H9 (cell line): ENCODE results near the gene INTS1. TPM values are rescaled to one million over a fixed set of nuclear protein-coding genes. Genes with fewer than 3 reads are reported as not detected.

Source experiments
- DNase-seq: peaks from one replicate; pipeline ENCODE4 v3.0.0-alpha.2; 2017
- H2AFZ ChIP-seq: one replicate; pipeline ENCODE4 v1.6.1; 2013; ENCODE audit warnings: mild to moderate bottlenecking, low read length, control low read depth, moderate library complexity
- H2AK5ac ChIP-seq: 2 replicates; pipeline ENCODE4 v1.6.1; 2013; ENCODE audit warnings: low read length, control low read depth, mixed read lengths; ENCODE audit not compliant: insufficient read length
- H2BK120ac ChIP-seq: one replicate; pipeline ENCODE4 v1.6.1; 2013; ENCODE audit warnings: low read depth, mild to moderate bottlenecking, low read length, control low read depth, inconsistent platforms; ENCODE audit not compliant: poor library complexity, severe bottlenecking
- H2BK12ac ChIP-seq: 2 replicates; pipeline ENCODE4 v1.6.1; 2013; ENCODE audit warnings: low read length, control low read depth, mixed read lengths, low read depth; ENCODE audit not compliant: insufficient read length
- H2BK15ac ChIP-seq: 2 replicates; pipeline ENCODE4 v1.6.1; 2013; ENCODE audit warnings: low read depth, low read length, control low read depth
- H2BK20ac ChIP-seq: one replicate; pipeline ENCODE4 v1.6.1; 2013; ENCODE audit warnings: low read depth, mild to moderate bottlenecking, low read length, control low read depth, inconsistent platforms; ENCODE audit not compliant: poor library complexity, severe bottlenecking
- H2BK5ac ChIP-seq: 2 replicates; pipeline ENCODE4 v1.6.1; 2013; ENCODE audit warnings: low read length, control low read depth, mixed read lengths; ENCODE audit not compliant: insufficient read length
- H3K14ac ChIP-seq: 2 replicates; pipeline ENCODE4 v1.6.1; 2013; ENCODE audit warnings: low read length, control low read depth; ENCODE audit not compliant: insufficient read depth
- H3K18ac ChIP-seq: 2 replicates; pipeline ENCODE4 v1.6.1; 2013; ENCODE audit warnings: low read depth, mild to moderate bottlenecking, mixed read lengths, low read length, control low read depth; ENCODE audit not compliant: insufficient read length
- H3K23ac ChIP-seq: 2 replicates; pipeline ENCODE4 v1.6.1; 2013; ENCODE audit warnings: low read length, control low read depth, mixed read lengths, low read depth; ENCODE audit not compliant: insufficient read length
- H3K23me2 ChIP-seq: 2 replicates; pipeline ENCODE4 v1.6.1; 2013; ENCODE audit warnings: low read depth, mild to moderate bottlenecking, mixed read lengths, low read length, control low read depth; ENCODE audit not compliant: insufficient read length, poor library complexity, severe bottlenecking
- H3K27ac ChIP-seq: 2 replicates; pipeline ENCODE4 v1.5.1; 2013; ENCODE audit warnings: low read length, control low read depth, mixed read lengths, low read depth; ENCODE audit not compliant: insufficient read length
- H3K27me3 ChIP-seq: 2 replicates; pipeline ENCODE4 v1.6.1; 2013; ENCODE audit warnings: low read length, control low read depth, inconsistent platforms; ENCODE audit not compliant: insufficient read depth
- H3K4ac ChIP-seq: 2 replicates; pipeline ENCODE4 v1.6.1; 2013; ENCODE audit warnings: low read depth, mild to moderate bottlenecking, control low read depth, inconsistent platforms, low read length, moderate library complexity
- H3K4me1 ChIP-seq: 2 replicates; pipeline ENCODE4 v1.6.1; 2013; ENCODE audit warnings: low read length, control low read depth, inconsistent platforms; ENCODE audit not compliant: insufficient read depth
- H3K4me2 ChIP-seq: 2 replicates; pipeline ENCODE4 v1.6.1; 2013; ENCODE audit warnings: low read length, control low read depth, mixed read lengths; ENCODE audit not compliant: insufficient read length, insufficient read depth
- H3K56ac ChIP-seq: 2 replicates; pipeline ENCODE4 v1.6.1; 2013; ENCODE audit warnings: low read depth, mild to moderate bottlenecking, mixed read lengths, low read length, control low read depth; ENCODE audit not compliant: insufficient read length
- H3K79me1 ChIP-seq: 2 replicates; pipeline ENCODE4 v1.6.1; 2013; ENCODE audit warnings: low read depth, mild to moderate bottlenecking, moderate library complexity, low read length, control low read depth, inconsistent platforms; ENCODE audit not compliant: insufficient read depth, poor library complexity, severe bottlenecking
- H3K79me2 ChIP-seq: 2 replicates; pipeline ENCODE4 v1.6.1; 2013; ENCODE audit warnings: low read length, control low read depth, inconsistent platforms; ENCODE audit not compliant: insufficient read depth
- H3K9ac ChIP-seq: 2 replicates; pipeline ENCODE4 v1.6.1; 2013; ENCODE audit warnings: low read length, control low read depth, mixed read lengths; ENCODE audit not compliant: insufficient read length; ENCODE audit errors: extremely low read depth
- H3K9me3 ChIP-seq: one replicate; pipeline ENCODE4 v1.6.1; 2013; ENCODE audit warnings: low read depth, low read length, inconsistent platforms; ENCODE audit not compliant: control insufficient read depth
- H3T11ph ChIP-seq: one replicate; pipeline ENCODE4 v1.6.1; 2013; ENCODE audit warnings: mild to moderate bottlenecking, low read length, control low read depth, inconsistent platforms
- H4K20me1 ChIP-seq: one replicate; pipeline ENCODE4 v1.6.1; 2013; ENCODE audit not compliant: control insufficient read depth, insufficient read length, insufficient read depth
- H4K5ac ChIP-seq: 2 replicates; pipeline ENCODE4 v1.6.1; 2013; ENCODE audit warnings: low read depth, mild to moderate bottlenecking, mixed read lengths, low read length, control low read depth; ENCODE audit not compliant: insufficient read length
- H4K8ac ChIP-seq: replicated peaks from 2 replicates; pipeline ENCODE4 v1.6.1; 2013; ENCODE audit warnings: low read length, control low read depth, mixed read lengths, low read depth; ENCODE audit not compliant: insufficient read length
- H4K91ac ChIP-seq: 2 replicates; pipeline ENCODE4 v1.6.1; 2013; ENCODE audit warnings: low read depth, mild to moderate bottlenecking, moderate library complexity, mixed read lengths, low read length, control low read depth; ENCODE audit not compliant: insufficient read length
- H3K27ac Mint-ChIP-seq, 3 experiments: 2 replicates in 2 of 3; 3 replicates in 1 of 3; pipeline ENCODE4 v1.8.0; 2020 to 2021; ENCODE audit warnings: mixed read lengths in 3 of 3, mild to moderate bottlenecking in 1 of 3, moderate library complexity in 1 of 3
- H3K27me3 Mint-ChIP-seq: 2 replicates; pipeline ENCODE4 v1.8.0; 2021; ENCODE audit warnings: low read depth, mild to moderate bottlenecking, moderate library complexity, mixed read lengths
- H3K36me3 Mint-ChIP-seq, 3 experiments: 2 replicates in 2 of 3; 3 replicates in 1 of 3; pipeline ENCODE4 v1.8.0; 2020 to 2021; ENCODE audit warnings: low read depth in 3 of 3, mixed read lengths in 3 of 3; ENCODE audit not compliant: insufficient read depth in 1 of 3
- H3K4me1 Mint-ChIP-seq, 2 experiments: 2 replicates each; pipeline ENCODE4 v1.8.0; 2020; ENCODE audit warnings: mixed read lengths in 2 of 2
- H3K4me3 Mint-ChIP-seq, 2 experiments: 2 replicates in 1 of 2; 3 replicates in 1 of 2; pipeline ENCODE4 v1.8.0; 2020 to 2021; ENCODE audit warnings: mild to moderate bottlenecking in 2 of 2, mixed read lengths in 2 of 2, moderate library complexity in 1 of 2
- H3K9me3 Mint-ChIP-seq, 2 experiments: 2 replicates in 1 of 2; 3 replicates in 1 of 2; pipeline ENCODE4 v1.8.0; 2020; ENCODE audit warnings: mild to moderate bottlenecking in 2 of 2, mixed read lengths in 2 of 2, moderate library complexity in 1 of 2
- WGBS: extraction: QIAGEN DNeasy Blood & Tissue Kit; methylation state at CpG from one replicate; pipeline ENCODE4 v1.1.7; 2013; ENCODE audit warnings: missing lambda C conversion rate, low lambda C conversion rate, mixed read lengths; ENCODE audit not compliant: insufficient read length; ENCODE audit errors: extremely low coverage; 5-methylcytosine and 5-hydroxymethylcytosine counted together
- total RNA-seq: library from RNA; stranded (reverse); gene quantifications from 2 replicates; pipeline ENCODE4 v1.2.1, GENCODE V29; 2021
- TF ChIP-seq, protein P1 (sequence below): fragments of 200-600 bp; sonication (generic); conservative IDR thresholded peaks from 3 replicates; pipeline ENCODE4 v1.8.0; 2021; ENCODE audit warnings: antibody characterized with exemption, mild to moderate bottlenecking

The INTS1 gene
- total RNA-seq, 1 experiment from 2014 or later = 133 TPM

DNA sequence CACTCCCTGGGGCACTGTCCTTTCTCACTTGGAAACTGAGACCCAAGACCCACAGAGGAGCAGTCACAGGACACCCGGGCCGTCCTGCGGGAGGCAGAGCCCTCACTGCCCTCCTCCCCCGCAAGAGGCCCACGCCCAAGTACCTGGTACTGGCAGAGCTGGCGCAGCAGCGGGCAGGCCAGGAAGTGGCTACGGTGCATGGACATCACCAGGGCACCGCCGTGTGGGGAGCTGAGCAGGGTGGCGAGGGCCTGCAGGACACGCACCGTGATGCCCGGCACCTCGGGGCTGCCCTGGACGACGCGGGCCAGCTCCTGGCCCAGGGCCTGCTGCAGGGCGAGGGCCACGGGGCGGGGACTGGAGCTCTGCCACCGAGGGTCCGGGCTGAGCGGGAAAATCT, 24.9 kb downstream of the INTS1 start:
- H2BK20ac ChIP-seq = no peak overlapping the region
- no peaks in the 10 kb centered on the region for H3K27me3 Mint-ChIP-seq
- no peaks in the 10 kb centered on the region for H3K23me2 ChIP-seq
- H4K8ac ChIP-seq = no peak overlapping the region
- no peak overlapping the region for H2BK12ac ChIP-seq
- no peak overlapping the region for H2BK120ac ChIP-seq
- H3K18ac ChIP-seq = no peak overlapping the region
- no peak overlapping the region for H3K27ac ChIP-seq
- DNase-seq = no peak
- H3K9ac ChIP-seq = no peak overlapping the region
- H3K4me3 Mint-ChIP-seq = no peak overlapping the region
- no peak overlapping the region for H3K23ac ChIP-seq
- peaks cover 6 to 45% (median 40%) of the 10 kb centered on the region in 3 experiments for H3K36me3 Mint-ChIP-seq
- no peak overlapping the region for H3K4me2 ChIP-seq
- no peak overlapping the region for H2AFZ ChIP-seq
- no peaks in the 10 kb centered on the region for H3K9me3 ChIP-seq
- H3K27me3 ChIP-seq = no peaks in the 10 kb centered on the region
- no peak overlapping the region for H2BK15ac ChIP-seq
- H3T11ph ChIP-seq = no peak overlapping the region
- H4K91ac ChIP-seq = no peak overlapping the region
- TF ChIP-seq, protein P1, sequence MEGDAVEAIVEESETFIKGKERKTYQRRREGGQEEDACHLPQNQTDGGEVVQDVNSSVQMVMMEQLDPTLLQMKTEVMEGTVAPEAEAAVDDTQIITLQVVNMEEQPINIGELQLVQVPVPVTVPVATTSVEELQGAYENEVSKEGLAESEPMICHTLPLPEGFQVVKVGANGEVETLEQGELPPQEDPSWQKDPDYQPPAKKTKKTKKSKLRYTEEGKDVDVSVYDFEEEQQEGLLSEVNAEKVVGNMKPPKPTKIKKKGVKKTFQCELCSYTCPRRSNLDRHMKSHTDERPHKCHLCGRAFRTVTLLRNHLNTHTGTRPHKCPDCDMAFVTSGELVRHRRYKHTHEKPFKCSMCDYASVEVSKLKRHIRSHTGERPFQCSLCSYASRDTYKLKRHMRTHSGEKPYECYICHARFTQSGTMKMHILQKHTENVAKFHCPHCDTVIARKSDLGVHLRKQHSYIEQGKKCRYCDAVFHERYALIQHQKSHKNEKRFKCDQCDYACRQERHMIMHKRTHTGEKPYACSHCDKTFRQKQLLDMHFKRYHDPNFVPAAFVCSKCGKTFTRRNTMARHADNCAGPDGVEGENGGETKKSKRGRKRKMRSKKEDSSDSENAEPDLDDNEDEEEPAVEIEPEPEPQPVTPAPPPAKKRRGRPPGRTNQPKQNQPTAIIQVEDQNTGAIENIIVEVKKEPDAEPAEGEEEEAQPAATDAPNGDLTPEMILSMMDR = no peak
- no peaks in the 10 kb centered on the region for H3K79me1 ChIP-seq
- no CpG with 5 or more reads among the region's 24 CpGs for WGBS
- H3K4me1 ChIP-seq = no peaks in the 10 kb centered on the region
- no peak overlapping the region for H3K27ac Mint-ChIP-seq
- H3K4ac ChIP-seq = no peak overlapping the region
- no peaks in the 10 kb centered on the region for H3K79me2 ChIP-seq
- no peak overlapping the region for H2BK5ac ChIP-seq
- H3K9me3 Mint-ChIP-seq = no peaks in the 10 kb centered on the region
- H3K4me1 Mint-ChIP-seq = peaks cover 0 to 2% of the 10 kb centered on the region in 2 experiments; a peak in 1 of 4 replicates
- no peak overlapping the region for H3K56ac ChIP-seq
- H2AK5ac ChIP-seq = no peak overlapping the region
- H4K20me1 ChIP-seq = no peaks in the 10 kb centered on the region
- H4K5ac ChIP-seq = no peak overlapping the region
- no peak overlapping the region for H3K14ac ChIP-seq
